ENCODE data around the gene FBLN7.

Gene FBLN7

DNA sequence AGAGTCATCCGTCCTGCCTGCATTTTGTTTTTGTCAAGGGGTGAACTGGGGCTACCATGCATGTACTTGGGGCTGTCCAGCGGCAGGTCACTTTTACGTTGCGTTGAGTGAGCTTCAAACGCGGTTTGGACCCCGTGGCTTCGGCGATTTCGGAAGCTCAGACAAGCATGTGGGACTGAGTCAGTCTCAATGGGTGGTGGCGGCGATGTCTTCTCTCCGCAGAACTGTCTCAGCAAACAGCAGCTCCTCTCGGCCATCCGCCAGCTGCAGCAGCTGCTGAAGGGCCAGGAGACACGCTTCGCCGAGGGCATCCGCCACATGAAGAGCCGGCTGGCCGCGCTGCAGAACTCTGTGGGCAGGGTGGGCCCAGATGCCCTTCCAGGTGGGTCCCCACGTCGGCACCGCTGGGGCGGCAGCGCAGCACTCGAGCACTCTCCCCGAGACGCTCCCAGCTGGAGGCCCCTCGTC is 21.3 kb downstream of the FBLN7 start:
- DNase-seq: no peak

DNA sequence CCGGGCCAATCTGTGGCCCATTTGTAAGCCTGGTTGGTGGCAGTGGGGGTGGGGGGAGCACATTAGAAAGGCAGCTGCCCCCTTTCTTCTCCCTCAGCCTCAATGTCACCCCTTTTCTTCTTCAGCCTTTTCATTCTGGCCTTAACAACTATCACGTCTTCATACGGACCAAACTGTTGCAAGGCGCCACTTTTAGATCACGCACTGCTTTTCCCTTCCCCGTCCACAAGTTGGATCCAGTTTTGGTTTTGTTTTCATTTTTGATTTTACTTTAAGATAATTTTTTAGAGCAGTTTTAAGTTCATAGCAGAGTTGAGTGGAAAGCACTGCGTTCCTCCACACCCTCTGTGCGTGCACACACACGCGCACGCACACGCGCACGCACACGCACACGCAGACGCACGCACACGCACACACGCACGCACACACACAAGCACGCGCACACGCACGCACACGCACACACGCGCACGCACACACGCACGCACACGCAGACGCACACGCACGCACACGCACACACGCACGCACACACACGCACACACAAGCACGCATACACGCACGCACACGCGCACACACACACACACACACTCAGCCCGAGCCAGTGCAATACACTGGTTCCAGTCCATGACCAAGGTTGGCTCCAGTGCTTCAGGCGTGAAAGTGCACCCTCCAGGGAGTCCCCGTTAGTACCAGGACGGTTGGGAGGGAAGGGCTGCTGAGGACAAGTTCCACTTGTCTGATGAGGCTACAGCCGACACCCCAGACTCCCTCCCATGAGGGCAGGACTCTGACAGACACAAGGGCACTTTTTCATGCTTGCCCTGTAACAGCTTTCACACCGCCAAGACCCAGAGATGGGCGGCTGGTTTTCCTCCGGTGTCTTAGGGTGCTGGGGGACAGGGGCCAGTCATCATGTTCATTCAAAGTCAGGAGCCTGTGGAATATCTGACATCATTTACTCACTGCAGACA is 22.4 kb downstream of the FBLN7 start:
- DNase-seq: no peak

DNA sequence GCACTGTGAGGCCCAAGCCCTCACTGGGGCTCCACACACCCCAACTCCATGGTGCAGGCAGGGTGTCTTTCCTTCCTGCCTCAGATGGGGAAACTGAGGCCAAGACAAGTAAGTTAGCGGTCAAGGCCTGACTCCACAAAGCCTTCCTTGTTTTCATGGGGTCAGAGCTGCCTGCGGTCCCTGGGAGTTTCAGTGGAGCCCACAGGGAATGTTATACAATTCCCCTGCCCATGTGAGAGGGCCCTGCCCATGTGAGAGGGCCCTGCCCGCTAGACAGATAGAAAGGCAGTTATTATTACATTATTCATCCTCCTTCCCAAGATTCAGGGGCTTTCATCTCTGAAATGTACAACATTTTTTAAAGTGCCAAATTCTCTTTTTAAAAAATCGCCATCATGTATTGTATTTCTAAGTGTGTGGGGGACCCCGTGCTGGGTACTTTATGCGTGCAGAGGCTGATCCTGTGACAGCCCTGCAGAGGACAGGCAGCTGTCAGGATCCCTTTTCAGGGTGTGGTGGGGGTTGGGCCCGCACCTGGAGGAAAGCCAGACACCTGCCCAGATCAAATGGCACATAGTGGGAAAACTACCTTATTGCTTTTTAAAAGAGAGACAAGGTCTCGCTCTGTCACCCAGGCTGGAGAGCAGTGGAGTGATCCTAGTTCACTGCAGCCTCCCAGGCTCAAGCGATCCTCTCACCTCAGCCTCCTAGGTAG is 23.4 kb downstream of the FBLN7 start:
- no peak for DNase-seq

DNA sequence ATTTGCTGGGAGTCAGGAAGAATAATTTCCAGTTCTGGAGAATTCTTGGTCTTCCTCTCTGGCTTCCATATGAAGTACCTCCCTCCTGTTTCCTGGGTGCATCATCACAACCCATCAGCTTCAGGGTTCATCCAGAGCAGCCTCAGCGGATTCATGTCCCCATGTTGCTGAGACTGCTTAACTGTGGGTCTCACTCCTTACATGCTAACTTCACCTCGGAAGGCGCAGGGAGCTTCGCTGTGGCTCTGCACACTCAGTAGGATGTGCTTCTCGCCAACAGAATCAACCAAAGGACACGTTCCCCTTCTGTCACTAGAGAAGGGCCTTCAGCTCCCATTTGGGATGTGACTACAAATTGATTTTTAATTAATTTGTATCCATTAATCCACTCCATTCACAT is 24.2 kb downstream of the FBLN7 start:
- no peak for DNase-seq

DNA sequence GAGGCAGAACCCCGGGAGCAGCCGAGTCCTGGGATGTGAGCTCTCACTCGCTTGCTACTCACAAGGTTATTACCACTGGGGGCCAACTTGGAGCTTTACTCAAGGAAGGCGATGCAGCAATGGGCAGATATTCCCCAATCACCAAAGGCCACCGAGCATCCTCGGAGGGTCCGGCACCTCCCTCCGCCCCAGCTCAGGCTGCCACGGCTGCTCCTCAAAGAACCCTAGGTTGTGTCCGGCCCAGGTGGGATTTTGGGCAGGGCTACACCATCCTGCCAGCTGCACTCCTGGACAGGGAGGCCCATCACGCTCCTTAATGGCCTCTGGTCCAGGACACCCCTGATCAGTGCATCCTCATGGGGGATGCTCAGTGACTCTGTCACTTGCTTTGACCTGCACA is 24.8 kb downstream of the FBLN7 start:
- DNase-seq: no peak

DNA sequence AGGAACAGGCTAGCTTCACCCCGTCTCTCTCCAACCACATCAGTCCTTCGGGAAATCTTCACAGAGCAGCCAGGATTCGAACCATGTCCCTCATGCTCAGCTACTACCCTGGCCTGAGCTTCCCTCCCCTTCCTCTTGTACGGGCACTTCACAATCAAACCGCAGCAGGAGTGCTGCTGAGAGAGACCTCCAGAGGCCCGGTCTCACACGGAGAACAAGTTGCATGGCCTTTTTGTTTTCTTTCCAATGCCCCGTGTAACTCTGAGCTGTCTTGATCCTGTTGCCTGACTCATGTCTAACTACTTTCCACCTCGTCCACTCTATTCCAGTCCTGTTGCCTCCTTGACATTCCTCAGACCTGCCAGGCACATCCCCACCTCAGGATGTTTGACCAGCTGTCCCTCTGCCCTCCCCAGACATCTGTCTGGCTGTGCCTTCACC is 25.4 kb downstream of the FBLN7 start:
- no peak for DNase-seq

DNA sequence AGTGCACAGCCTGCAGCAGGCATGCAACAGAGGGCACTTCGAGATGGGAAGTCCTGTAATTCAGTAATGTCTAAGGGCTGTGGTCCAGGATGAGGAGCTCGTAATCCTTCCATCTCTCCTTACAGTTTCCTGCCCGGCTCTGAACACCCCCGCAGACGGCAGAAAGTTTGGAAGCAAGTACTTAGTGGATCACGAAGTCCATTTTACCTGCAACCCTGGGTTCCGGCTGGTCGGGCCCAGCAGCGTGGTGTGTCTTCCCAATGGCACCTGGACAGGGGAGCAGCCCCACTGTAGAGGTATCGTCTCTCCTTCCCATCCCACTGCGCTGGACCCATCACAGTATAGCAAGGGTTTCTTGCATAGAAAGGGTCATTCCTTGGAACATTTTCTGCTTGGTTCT is 26.7 kb downstream of the FBLN7 start:
- no peak for DNase-seq

DNA sequence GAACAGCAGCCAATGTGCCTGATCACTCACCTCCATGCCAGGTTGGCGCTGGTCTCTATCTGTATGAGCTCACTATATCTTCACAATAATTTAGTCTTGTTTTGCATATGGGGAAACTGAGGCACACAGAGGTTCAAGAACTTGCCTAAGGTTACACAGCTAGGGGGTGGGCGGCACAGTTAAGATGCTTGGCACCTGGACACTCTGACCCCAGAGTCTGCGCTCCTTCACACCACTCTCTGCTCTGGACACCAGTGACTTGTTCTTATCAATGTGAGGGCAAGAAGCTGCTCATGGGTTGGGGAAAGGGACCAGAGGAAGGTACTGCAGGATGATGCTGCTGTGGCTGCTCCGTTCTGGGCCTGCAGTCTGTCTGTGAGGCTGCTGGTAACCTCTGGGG is 27.1 kb downstream of the FBLN7 start:
- DNase-seq: no peak

DNA sequence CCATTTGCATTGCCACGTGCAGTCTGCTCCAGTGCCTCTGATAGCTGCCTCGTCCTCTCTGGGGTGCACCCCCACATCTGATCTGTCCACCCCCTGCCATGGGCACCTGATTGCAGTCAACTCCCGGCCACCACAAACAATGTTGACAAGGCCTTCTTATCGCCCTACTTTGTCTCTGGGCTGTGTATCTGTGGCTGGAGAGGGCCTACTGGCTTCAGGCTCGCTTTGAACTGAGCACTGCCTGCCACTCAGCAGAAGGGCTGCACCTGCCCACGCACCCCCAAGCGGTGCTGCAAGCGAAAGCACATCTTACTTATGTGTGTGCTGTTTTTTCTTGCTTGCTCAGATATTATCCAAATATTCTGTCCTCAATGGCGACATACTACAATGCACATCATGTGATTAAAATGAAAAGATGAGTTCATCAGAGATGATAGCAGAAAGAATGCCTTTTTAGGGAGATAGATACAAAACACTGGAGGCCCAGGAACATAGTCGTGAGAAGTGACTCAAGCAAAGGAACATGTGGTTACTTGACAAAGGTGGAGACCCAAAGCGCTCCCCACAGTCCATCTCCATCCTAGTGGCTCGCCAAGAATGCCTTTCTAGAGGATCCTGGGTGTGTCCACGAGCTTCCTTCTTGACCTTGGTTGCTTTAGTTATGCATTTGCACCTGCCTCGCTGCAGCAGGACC is 28.8 kb downstream of the FBLN7 start:
- no peak for DNase-seq

DNA sequence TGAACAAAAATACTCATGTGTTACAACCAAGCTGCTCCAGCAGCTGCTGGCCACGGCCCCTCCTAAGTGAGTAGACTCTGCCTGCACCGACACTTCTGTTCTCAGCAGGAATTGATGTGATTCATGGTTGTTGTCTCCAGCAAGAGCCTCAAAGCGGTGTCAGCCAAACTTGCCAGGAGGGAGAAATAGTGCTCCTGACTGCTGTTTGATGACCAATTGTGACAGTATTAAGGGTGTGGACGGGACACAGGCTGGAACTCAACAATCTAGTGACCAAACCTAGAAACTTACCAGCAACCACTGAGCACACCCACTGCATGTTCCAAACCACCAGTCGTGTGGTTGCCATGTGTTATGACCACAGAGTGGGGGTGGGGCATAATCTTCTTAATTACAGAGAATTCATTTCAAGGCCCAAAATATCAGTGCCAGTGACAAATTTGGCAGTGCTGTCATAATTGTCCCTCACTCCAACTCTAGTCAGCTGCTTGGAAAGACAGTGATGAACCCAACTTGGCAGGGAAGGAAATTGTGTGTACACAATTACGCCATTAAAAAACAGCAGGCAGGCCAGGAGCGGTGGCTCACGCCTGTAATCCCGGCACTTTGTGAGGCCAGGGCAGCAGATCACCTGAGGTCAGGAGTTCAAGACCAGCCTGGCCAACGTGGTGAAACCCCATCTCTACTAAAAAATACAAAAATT is 30.4 kb downstream of the FBLN7 start:
- DNase-seq: no peak

DNA sequence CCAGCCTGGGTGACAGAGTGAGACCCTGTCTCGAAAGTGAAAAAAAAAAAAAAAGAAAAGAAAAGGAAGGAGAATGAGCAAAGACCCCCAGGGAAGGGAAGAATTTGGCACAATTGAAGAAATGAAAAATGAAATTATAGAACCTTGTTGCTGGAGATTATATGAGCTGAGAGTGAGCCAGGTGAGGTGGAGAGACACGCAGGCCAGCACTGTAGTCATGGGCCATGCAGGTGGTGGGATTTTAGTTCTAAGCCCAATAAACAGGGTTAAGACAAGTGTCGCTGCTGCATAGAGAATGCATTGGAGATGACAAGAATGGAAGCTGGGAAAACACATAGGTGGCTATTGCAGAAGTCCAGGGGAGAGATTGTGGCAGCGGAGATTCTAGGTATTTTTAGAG is 32.3 kb downstream of the FBLN7 start:
- DNase-seq: no peak

DNA sequence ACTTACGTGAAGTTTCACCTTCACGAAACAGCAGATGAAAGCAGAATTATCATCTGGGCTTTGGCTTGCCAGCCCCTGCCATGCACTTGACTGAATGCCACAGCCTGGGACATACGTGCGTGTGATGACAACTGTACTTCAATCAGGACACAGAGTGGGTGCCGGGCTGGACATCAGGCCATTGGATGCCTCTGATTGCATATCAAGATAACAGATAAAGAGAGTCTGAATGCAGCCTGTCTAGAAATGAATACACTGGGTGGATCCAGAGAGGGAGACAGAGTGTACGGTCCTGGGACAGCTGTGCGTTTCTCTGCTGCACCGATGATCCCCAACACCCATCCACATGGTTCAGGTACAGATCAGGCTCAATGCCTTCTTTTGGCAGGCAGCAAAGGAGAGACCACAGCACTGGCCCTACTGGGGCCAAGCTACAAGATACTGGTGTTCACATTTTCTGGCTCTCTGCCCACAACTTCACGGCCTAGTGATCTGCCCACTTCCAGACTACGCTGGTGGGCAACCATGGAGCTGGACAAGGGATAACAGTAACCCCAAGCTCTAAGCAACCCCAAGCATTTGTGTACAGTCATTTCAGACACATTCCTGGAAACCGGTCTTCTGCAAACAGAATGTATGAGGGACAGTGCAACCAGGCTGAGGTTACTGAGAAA is 35.6 kb downstream of the FBLN7 start:
- no peak for DNase-seq

DNA sequence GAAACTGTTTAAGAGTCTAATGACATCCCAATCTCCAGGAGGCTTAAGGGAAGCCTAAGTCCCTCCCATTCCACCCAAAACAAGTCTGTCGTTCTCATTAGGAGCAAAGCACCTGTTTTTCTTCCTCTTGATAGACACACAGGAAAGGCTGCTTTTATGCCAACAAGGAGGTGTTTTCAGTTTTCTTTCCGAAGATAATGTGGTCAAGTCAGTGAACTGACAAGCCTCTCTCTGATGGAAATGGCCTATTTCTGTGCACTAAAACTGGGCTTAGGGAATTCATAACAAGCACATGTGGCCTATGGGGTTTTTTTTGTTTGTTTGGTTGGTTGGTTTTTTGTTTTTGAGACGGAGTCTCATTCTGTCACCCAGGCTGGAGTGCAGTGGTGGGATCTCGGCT is 36.2 kb downstream of the FBLN7 start:
- no peak for DNase-seq

DNA sequence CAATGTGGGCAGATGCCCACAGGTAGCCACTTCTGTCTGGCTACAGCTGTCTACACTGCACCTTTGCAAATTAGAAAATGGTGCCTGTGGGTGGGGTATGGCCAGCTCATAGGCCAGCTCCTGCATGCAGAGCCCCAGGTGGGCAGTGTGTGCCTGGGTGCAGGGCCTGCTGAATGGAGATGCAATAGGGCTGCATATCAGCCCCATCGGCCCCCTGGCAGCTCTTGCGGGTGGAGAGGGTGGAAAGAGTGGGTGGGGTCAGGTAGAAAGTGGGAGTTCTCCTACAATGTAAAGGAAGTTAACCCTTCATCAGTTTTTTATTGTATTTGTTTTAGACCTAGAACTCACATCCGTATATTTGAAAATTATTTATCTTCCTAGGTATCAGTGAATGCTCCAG is 37.1 kb downstream of the FBLN7 start:
- DNase-seq: no peak

DNA sequence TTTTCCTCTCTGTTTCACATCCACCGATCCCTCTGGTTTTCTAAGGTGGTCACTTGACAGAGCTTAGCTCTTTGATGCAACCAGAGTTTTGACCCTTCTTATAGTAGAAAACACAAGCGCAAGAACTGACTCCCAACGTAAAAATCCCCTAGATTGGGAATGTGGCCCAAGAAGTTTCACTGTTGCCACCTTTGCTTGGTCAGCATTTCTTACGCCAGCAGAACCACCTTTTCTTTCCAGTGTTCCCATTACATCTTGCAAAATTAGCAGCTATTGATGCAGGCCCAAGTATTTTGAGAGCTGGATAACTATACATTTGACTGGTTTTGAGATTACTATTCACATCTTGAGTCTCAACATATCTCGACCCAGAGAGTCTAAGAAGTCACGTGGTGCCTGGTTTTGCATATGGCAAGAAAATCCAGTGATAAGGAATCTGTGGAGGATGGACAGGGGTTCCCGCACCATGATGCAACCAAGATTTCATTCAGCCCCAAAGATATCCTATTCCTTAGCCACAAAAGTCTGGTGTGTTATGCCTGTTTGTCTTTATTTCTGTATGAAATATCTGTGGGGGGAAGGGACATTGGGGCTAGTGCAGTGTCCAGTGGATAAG is 37.9 kb downstream of the FBLN7 start:
- no peak for DNase-seq

DNA sequence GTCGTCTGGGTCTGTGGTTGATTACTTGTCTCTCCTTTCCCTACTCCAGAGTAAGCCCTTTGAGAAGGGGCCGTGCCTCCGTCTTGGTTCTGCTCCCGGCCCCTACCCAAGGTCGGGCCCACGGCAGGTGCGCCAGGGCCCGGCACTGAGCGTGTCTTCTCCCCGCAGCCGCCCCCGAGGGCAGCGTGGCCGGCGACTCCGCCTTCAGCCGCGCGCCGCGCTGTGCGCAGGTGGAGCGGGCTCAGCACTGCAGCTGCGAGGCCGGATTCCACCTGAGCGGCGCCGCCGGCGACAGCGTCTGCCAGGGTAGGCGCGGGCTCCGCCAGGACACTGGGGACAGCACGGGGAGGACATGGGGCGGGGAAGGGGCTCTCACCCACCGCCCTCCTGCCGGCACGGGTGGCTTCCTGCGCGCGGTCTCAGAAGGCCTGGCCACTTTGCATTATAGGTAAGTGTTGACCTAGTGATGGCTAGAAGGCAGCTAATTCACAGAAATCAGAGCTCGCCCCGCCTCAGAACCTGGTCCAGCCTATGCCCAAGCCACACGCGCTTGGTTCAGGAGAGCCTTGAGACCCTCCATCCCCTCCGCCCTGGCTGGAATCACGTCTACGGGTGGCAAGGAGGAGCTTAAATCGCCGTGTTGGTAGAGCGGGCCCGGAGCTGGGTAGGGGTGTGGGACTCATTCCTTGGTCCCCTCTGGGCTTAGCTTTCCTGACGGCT is 43.5 kb downstream of the FBLN7 start:
- no peak for DNase-seq

DNA sequence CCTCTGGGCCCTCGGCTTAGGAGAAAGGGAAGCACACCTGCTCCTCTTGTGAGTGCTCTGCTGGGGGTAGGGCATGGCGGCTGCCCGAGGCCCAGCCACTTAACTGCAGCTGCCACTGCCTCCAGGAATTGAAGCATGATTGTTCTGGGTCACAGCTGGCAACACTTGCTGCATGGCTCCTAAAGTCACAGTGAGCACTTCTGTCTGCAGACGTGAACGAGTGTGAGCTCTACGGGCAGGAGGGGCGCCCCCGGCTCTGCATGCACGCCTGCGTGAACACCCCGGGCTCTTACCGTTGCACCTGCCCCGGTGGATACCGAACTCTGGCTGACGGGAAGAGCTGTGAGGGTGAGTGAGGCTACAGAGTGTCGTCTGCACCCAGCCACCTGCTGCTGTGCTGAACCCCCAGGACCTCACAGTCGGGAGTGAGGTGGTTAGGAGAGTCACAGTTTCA is 44.4 kb downstream of the FBLN7 start:
- no peak for DNase-seq

DNA sequence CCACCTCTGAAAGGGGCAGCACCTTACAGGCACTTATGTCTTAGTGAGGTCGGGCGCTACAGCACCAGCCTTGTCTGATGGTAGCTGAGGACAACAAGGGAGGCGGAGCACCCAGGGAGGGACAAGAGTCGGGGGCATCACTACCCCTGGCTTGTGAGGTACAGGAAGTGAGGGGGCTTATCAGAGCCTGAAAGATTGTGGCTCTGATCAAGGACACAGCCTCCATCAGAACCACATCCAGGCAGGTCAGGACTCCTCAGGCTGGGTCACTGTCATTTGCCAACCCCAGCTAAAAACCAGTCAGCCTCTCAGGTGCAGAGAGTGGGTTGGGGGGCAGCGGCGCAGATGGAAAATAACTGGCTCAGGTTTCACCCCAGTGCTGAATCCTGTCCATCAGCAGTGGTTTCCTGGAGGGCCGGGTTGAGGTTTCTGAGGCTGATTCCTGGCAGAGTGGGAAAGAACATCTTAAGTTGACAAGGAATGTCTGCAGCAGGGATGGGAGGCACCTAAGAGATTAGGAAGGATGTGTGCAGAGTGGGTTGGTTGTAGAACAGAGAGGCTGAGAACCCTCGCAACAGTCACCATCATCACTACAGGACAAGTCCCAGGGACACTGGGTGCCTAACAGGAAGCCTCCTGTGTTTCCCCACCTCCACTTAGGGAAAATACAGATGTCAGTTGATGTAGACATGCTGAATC is 45.3 kb downstream of the FBLN7 start:
- DNase-seq: no peak

DNA sequence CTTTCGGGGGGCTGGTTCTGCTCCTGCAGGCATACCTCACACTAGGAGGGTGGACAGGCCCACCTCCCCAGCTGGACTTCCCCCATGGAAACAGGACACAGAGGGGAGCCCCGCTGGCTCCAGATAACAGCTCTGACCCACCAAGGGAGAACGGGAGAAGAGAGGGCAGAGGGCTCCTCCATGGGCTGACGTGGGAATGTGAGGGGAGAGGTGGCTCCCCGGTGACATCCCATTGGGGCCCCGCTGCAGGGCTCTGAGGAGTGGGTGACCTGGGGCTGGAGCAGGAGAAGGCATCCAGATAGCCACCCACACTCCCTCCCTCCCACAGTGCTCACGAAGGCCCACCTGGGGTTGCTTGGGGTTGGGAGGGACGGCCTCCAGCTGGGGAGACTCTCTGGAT is 45.9 kb downstream of the FBLN7 start:
- no peak for DNase-seq

DNA sequence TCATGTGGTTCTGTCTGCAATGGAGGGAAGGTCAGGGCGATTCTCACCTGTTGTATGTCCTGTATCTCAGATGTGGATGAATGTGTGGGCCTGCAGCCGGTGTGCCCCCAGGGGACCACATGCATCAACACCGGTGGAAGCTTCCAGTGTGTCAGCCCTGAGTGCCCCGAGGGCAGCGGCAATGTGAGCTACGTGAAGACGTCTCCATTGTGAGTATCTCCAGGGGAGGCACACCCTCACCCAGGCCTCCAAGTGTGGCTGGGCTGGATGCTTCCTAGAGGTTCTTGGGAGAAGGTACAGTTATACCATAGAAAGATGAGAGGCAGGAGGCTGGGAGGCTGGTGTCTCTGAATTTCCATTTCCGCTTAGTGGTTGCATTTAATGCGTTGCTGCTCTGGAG is 46.9 kb downstream of the FBLN7 start:
- DNase-seq: no peak

Measured in GDM1 (cell line).